OCI-LY1 (cell line): Measurements from ENCODE around the gene TBC1D9B.

Experiments
- H2AFZ ChIP-seq: fragments of 200-600 bp; sonication (generic), shearing (Covaris generic); 2 replicates; pipeline ENCODE4 v1.6.0; 2014; ENCODE audit warnings: antibody characterized with exemption, mild to moderate bottlenecking, low read length
- H3F3A ChIP-seq: fragments of 200-600 bp; sonication (generic), shearing (Covaris generic); 2 replicates; pipeline ENCODE4 v1.6.0; 2014; ENCODE audit warnings: mild to moderate bottlenecking, antibody characterized with exemption, low read length, moderate library complexity; ENCODE audit not compliant: insufficient read depth
- H3K27ac ChIP-seq: fragments of 200-600 bp; sonication (generic); 2 replicates; pipeline ENCODE4 v1.5.1; 2014; ENCODE audit warnings: low read length, mixed run types, mild to moderate bottlenecking, low read depth; ENCODE audit not compliant: poor library complexity, severe bottlenecking
- H3K27me3 ChIP-seq: fragments of 200-600 bp; sonication (generic); 2 replicates; pipeline ENCODE4 v1.6.0; 2014; ENCODE audit warnings: antibody characterized with exemption, mild to moderate bottlenecking, low read length, moderate library complexity; ENCODE audit not compliant: insufficient read depth
- H3K36me3 ChIP-seq: fragments of 200-600 bp; sonication (generic); 2 replicates; pipeline ENCODE4 v1.6.1; 2014; ENCODE audit warnings: mild to moderate bottlenecking, antibody characterized with exemption, low read length, moderate library complexity, mixed read lengths; ENCODE audit not compliant: insufficient read depth
- H3K4me1 ChIP-seq: fragments of 200-600 bp; sonication (generic); 2 replicates; pipeline ENCODE4 v1.5.1; 2014; ENCODE audit warnings: mild to moderate bottlenecking, low read length, moderate library complexity; ENCODE audit not compliant: insufficient read depth, severe bottlenecking
- H3K4me2 ChIP-seq: fragments of 200-600 bp; sonication (generic), shearing (Covaris generic); 2 replicates; pipeline ENCODE4 v1.6.1; 2014; ENCODE audit warnings: low read length
- H3K4me3 ChIP-seq: fragments of 200-600 bp; sonication (generic); 2 replicates; pipeline ENCODE4 v1.5.1; 2014; ENCODE audit warnings: low read length, low read depth, mild to moderate bottlenecking, mixed read lengths; ENCODE audit not compliant: poor library complexity, severe bottlenecking
- H3K79me2 ChIP-seq: fragments of 200-600 bp; shearing (Covaris generic); 2 replicates; pipeline ENCODE4 v1.6.1; 2016; ENCODE audit warnings: mixed run types, low read length, mixed read lengths; ENCODE audit not compliant: insufficient read depth
- H3K9ac ChIP-seq: fragments of 200-600 bp; sonication (generic), shearing (Covaris generic); 2 replicates; pipeline ENCODE4 v1.6.1; 2014; ENCODE audit warnings: mild to moderate bottlenecking, low read length, mixed read lengths
- H3K9me2 ChIP-seq: fragments of 200-600 bp; sonication (generic), shearing (Covaris generic); 2 replicates; pipeline ENCODE4 v1.6.1; 2014; ENCODE audit warnings: low read depth, mild to moderate bottlenecking, low read length, mixed read lengths
- H3K9me3 ChIP-seq: fragments of 200-600 bp; shearing (Covaris generic); 2 replicates; pipeline ENCODE4 v1.6.1; 2014; ENCODE audit warnings: low read length, mixed read lengths
- H4K20me1 ChIP-seq: fragments of 200-600 bp; sonication (generic), shearing (Covaris generic); 2 replicates; pipeline ENCODE4 v1.6.0; 2016; ENCODE audit warnings: mild to moderate bottlenecking, low read length; ENCODE audit not compliant: insufficient read depth
- CTCF ChIP-seq: fragments of 200-600 bp; sonication (generic), shearing (Covaris generic); IDR thresholded peaks from 2 replicates; pipeline ENCODE4 v1.5.1; 2017; ENCODE audit warnings: mild to moderate bottlenecking, antibody characterized with exemption, low read length, moderate library complexity, mixed read lengths
- EZH2 ChIP-seq: fragments of 200-600 bp; sonication (generic), shearing (Covaris generic); IDR thresholded peaks from 2 replicates; pipeline ENCODE4 v1.8.0; 2017; ENCODE audit warnings: borderline replicate concordance, mixed run types, mild to moderate bottlenecking, antibody characterized with exemption, low read length, moderate library complexity, mixed read lengths

TBC1D9B gene

GRCh38 chr5:179900711-179901110, 7.0 kb downstream of the TBC1D9B start:
- no peak overlapping the region for H2AFZ ChIP-seq
- no peak overlapping the region for H3K4me3 ChIP-seq
- no peak for TF ChIP-seq EZH2
- TF ChIP-seq CTCF = no peak
- no peaks in the 10 kb centered on the region for H3K79me2 ChIP-seq
- no peak overlapping the region for H3K27ac ChIP-seq
- H3K27me3 ChIP-seq = no peaks in the 10 kb centered on the region
- no peak overlapping the region for H3K4me2 ChIP-seq
- H3K9ac ChIP-seq = no peak overlapping the region
- peaks cover 64% of the 10 kb centered on the region for H3K36me3 ChIP-seq
- no peaks in the 10 kb centered on the region for H3K9me3 ChIP-seq
- no peaks in the 10 kb centered on the region for H4K20me1 ChIP-seq
- H3K4me1 ChIP-seq = peaks cover 7% of the 10 kb centered on the region
- no peaks in the 10 kb centered on the region for H3F3A ChIP-seq
- H3K9me2 ChIP-seq = no peaks in the 10 kb centered on the region

- peaks cover 64% of the 10 kb centered on the region for H3K36me3 ChIP-seq
- H2AFZ ChIP-seq = no peak overlapping the region
- H3K9me2 ChIP-seq = no peaks in the 10 kb centered on the region
- peaks cover 2% of the 10 kb centered on the region for H3K4me1 ChIP-seq
- no peak overlapping the region for H3K9ac ChIP-seq
- H3K79me2 ChIP-seq = no peaks in the 10 kb centered on the region
- H3K27ac ChIP-seq = no peak overlapping the region
- no peak overlapping the region for H3K4me3 ChIP-seq
- no peaks in the 10 kb centered on the region for H3F3A ChIP-seq
- TF ChIP-seq EZH2 = no peak
- no peak for TF ChIP-seq CTCF
- H4K20me1 ChIP-seq = no peaks in the 10 kb centered on the region
- no peaks in the 10 kb centered on the region for H3K27me3 ChIP-seq
- no peaks in the 10 kb centered on the region for H3K9me3 ChIP-seq
- H3K4me2 ChIP-seq = no peak overlapping the region
Observed at GRCh38 chr5:179900206-179900605, 7.5 kb downstream of the TBC1D9B start.

- TF ChIP-seq CTCF (no peak), EZH2 (no peak)
- H3F3A ChIP-seq = no peaks in the 10 kb centered on the region
- H3K9me2 ChIP-seq = no peaks in the 10 kb centered on the region
- no peak overlapping the region for H3K27ac ChIP-seq
- no peaks in the 10 kb centered on the region for H3K9me3 ChIP-seq
- no peak overlapping the region for H2AFZ ChIP-seq
- no peak overlapping the region for H3K4me3 ChIP-seq
- no peaks in the 10 kb centered on the region for H3K79me2 ChIP-seq
- H4K20me1 ChIP-seq = no peaks in the 10 kb centered on the region
- no peak overlapping the region for H3K4me2 ChIP-seq
- no peak overlapping the region for H3K9ac ChIP-seq
- H3K27me3 ChIP-seq = no peaks in the 10 kb centered on the region
- no peaks in the 10 kb centered on the region for H3K4me1 ChIP-seq
- H3K36me3 ChIP-seq = peaks cover 76% of the 10 kb centered on the region
Observed at GRCh38 chr5:179895861-179896260, 11.8 kb downstream of the TBC1D9B start.
